Type B pancreatic cell (in vitro differentiated cells): ENCODE data around the gene MANF. TPM values are rescaled to one million over a fixed set of nuclear protein-coding genes. Genes with fewer than 3 reads are reported as not detected.

ENCODE experiments used
- DNase-seq: peaks from one replicate; pipeline ENCODE4 v3.0.0; 2021; ENCODE audit warnings: mixed read lengths; ENCODE audit not compliant: unreplicated experiment; ENCODE audit errors: extremely low spot score
- H3K27ac Mint-ChIP-seq: 2 replicates; pipeline ENCODE4 v1.8.0; 2021; ENCODE audit warnings: mild to moderate bottlenecking, mixed read lengths
- H3K27me3 Mint-ChIP-seq: 2 replicates; pipeline ENCODE4 v1.8.0; 2021; ENCODE audit warnings: mixed read lengths
- H3K36me3 Mint-ChIP-seq: 2 replicates; pipeline ENCODE4 v1.8.0; 2021; ENCODE audit warnings: mixed read lengths
- H3K4me1 Mint-ChIP-seq: one replicate; pipeline ENCODE4 v1.8.0; 2021; ENCODE audit warnings: mixed read lengths; ENCODE audit not compliant: unreplicated experiment
- H3K4me3 Mint-ChIP-seq: 2 replicates; pipeline ENCODE4 v1.8.0; 2021; ENCODE audit warnings: mild to moderate bottlenecking, mixed read lengths
- H3K9me3 Mint-ChIP-seq: 2 replicates; pipeline ENCODE4 v1.8.0; 2021; ENCODE audit warnings: mixed read lengths
- CTCF ChIP-seq: fragments of 200-600 bp; sonication (generic); conservative IDR thresholded peaks from 2 replicates; pipeline ENCODE4 v1.5.0; 2021; ENCODE audit warnings: antibody characterized with exemption, mild to moderate bottlenecking
- total RNA-seq: library from RNA; stranded (reverse); gene quantifications from 2 replicates; pipeline ENCODE4 v1.2.1, GENCODE V29; 2021; ENCODE audit warnings: low replicate concordance

MANF gene
- total RNA-seq, 1 donor from 2014 or later = 139 TPM

GRCh38 chr3:51354172-51354571 lies 30.9 kb upstream of the MANF start:
- H3K36me3 Mint-ChIP-seq = peaks cover 4% of the 10 kb centered on the region
- no peak overlapping the region for H3K4me3 Mint-ChIP-seq

GRCh38 chr3:51354731-51355615 lies 30.1 kb upstream of the MANF start:
- H3K4me1 Mint-ChIP-seq = peaks cover 7% of the 10 kb centered on the region
- H3K27me3 Mint-ChIP-seq = no peaks in the 10 kb centered on the region
- no peaks in the 10 kb centered on the region for H3K36me3 Mint-ChIP-seq
- no peak for TF ChIP-seq CTCF
- no peak for DNase-seq
- H3K27ac Mint-ChIP-seq = no peak overlapping the region
- H3K9me3 Mint-ChIP-seq = no peaks in the 10 kb centered on the region
- no peak overlapping the region for H3K4me3 Mint-ChIP-seq

More at GRCh38 chr3:51354172-51354571, 30.9 kb upstream of the MANF start:
- H3K9me3 Mint-ChIP-seq = no peaks in the 10 kb centered on the region
- no peak for DNase-seq
- no peak overlapping the region for H3K27ac Mint-ChIP-seq
- peaks cover 7% of the 10 kb centered on the region for H3K4me1 Mint-ChIP-seq
- H3K27me3 Mint-ChIP-seq = no peaks in the 10 kb centered on the region
- no peak for TF ChIP-seq CTCF

- Mint-ChIP-seq H3K36me3 (no peaks in the 10 kb centered on the region), H3K4me3 (peak overlapping the region; percentile 26), H3K27me3 (no peaks in the 10 kb centered on the region), H3K27ac (peak overlapping the region; percentile 83), H3K4me1 (peaks cover 7% of the 10 kb centered on the region), H3K9me3 (no peaks in the 10 kb centered on the region)
- no peak for DNase-seq
- no peak for TF ChIP-seq CTCF
Measured at GRCh38 chr3:51355891-51356578, 29.1 kb upstream of the MANF start.

GRCh38 chr3:51357856-51358255 lies 27.2 kb upstream of the MANF start:
- DNase-seq = no peak
- Mint-ChIP-seq H3K4me3 (no peak overlapping the region), H3K4me1 (peaks cover 7% of the 10 kb centered on the region), H3K27ac (no peak overlapping the region), H3K36me3 (peaks cover 6% of the 10 kb centered on the region), H3K9me3 (no peaks in the 10 kb centered on the region), H3K27me3 (no peaks in the 10 kb centered on the region)
- TF ChIP-seq CTCF = no peak

- no peaks in the 10 kb centered on the region for H3K27me3 Mint-ChIP-seq
- no peak overlapping the region for H3K27ac Mint-ChIP-seq
- peaks cover 10% of the 10 kb centered on the region for H3K36me3 Mint-ChIP-seq
- H3K4me3 Mint-ChIP-seq = no peak overlapping the region
- no peak for TF ChIP-seq CTCF
- no peak for DNase-seq
- H3K9me3 Mint-ChIP-seq = no peaks in the 10 kb centered on the region
- H3K4me1 Mint-ChIP-seq = peaks cover 7% of the 10 kb centered on the region
Measured at GRCh38 chr3:51358981-51359380, 26.1 kb upstream of the MANF start.
